ENCODE data around the gene ZFR2.
"Not testable (repeated sequence)": the region's sequence is repeated elsewhere in the genome, so short reads cannot be mapped to it uniquely, and the experiment has no call there.

The ZFR2 gene

DNA sequence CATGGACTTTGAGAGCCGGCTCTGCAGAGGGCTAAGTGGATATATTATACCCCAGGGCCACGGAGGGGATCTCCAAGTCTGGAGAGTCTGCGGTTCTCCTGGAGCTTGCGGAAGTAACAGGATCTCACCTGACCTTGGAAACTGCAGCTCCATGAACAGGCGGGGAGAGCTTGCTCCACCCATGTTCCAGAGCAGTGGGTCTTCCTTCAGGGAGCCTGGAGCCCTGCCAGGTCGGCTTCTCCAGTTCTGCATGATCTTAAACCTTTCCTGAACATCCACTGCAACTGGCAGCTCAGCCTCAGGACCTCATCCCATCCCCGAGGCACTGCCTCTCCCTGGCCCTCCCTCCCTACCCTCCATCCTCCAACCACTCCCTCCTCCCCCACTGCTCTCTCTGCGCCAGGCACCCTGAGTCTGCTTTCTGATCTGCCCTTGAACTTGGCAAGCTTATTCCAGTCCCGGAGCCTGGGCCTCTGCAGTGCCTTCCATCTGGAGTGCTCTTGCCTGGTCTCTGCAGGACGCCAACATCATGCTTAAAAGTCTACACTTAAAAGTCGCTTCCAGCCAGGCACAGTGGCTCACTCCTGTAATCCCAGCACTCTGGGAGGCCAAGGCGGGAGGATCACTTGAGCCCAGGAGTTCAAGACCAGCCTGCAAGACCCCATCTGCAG, 24.8 kb upstream of the ZFR2 start:
- TF ChIP-seq, protein P1, sequence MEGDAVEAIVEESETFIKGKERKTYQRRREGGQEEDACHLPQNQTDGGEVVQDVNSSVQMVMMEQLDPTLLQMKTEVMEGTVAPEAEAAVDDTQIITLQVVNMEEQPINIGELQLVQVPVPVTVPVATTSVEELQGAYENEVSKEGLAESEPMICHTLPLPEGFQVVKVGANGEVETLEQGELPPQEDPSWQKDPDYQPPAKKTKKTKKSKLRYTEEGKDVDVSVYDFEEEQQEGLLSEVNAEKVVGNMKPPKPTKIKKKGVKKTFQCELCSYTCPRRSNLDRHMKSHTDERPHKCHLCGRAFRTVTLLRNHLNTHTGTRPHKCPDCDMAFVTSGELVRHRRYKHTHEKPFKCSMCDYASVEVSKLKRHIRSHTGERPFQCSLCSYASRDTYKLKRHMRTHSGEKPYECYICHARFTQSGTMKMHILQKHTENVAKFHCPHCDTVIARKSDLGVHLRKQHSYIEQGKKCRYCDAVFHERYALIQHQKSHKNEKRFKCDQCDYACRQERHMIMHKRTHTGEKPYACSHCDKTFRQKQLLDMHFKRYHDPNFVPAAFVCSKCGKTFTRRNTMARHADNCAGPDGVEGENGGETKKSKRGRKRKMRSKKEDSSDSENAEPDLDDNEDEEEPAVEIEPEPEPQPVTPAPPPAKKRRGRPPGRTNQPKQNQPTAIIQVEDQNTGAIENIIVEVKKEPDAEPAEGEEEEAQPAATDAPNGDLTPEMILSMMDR (IDR thresholded peaks at IDR 0.05; ENCODE audit: low read depth, low read length): no peak
- H3K4me3 ChIP-seq (ENCODE audit: low read depth, low read length): no peak overlapping the region
- no peak for DNase-seq (ENCODE audit: low read depth, low spot score)

DNA sequence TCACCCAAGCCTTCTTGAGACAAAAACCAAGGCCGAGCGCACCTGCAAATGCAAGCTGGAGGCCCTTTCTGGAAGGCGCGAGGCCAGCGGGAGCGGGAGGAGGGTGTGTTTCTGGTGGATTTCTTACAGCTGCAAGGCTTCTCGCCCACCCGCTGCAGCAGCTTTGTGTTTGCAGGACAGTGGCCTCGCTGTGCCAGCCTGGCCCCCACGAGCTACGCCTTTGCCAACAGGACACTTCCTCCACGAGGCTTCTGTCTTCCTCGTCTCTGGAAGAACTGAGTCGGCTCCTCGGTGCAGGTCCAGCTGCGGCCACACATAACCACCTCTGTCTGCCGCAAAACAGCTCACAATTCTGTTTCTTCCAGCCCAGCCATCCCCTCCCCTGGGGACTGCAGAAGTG, 21.8 kb upstream of the ZFR2 start:
- DNase-seq (ENCODE audit: low read depth, low spot score): no peak
- H3K4me3 ChIP-seq (ENCODE audit: low read depth, low read length): no peak overlapping the region
- in situ Hi-C loops (cut with HindIII; ENCODE audit: low sequenced_read_pairs): no loop called here
- TF ChIP-seq, protein P1 (IDR thresholded peaks at IDR 0.05; ENCODE audit: low read depth, low read length): no peak

More for the DNA sequence above, 24.8 kb upstream of the ZFR2 start:
- in situ Hi-C loops (cut with HindIII; ENCODE audit: low sequenced_read_pairs): no loop called here

DNA sequence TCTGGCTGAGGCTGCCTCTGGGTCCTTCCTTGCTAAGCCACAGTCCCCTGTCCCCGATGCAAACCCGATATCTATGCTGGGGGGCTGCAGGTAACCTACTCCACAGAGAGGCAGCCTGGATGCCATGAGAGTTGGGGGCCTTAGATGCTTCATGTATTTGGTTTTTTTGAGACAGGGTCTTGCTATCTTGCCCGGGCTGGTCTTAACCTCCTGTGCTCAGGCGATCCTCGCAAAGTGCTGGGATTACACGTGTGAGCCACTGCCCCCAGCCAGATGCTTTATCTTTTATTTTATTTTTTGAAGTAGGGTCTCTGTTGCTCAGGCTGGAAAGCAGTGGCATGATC, 13.2 kb upstream of the ZFR2 start:
- in situ Hi-C loops (cut with HindIII; ENCODE audit: low sequenced_read_pairs): no loop called here
- TF ChIP-seq, protein P1 (IDR thresholded peaks at IDR 0.05; ENCODE audit: low read depth, low read length): no peak
- H3K4me3 ChIP-seq (ENCODE audit: low read depth, low read length): no peak overlapping the region
- no peak for DNase-seq (ENCODE audit: low read depth, low spot score)

DNA sequence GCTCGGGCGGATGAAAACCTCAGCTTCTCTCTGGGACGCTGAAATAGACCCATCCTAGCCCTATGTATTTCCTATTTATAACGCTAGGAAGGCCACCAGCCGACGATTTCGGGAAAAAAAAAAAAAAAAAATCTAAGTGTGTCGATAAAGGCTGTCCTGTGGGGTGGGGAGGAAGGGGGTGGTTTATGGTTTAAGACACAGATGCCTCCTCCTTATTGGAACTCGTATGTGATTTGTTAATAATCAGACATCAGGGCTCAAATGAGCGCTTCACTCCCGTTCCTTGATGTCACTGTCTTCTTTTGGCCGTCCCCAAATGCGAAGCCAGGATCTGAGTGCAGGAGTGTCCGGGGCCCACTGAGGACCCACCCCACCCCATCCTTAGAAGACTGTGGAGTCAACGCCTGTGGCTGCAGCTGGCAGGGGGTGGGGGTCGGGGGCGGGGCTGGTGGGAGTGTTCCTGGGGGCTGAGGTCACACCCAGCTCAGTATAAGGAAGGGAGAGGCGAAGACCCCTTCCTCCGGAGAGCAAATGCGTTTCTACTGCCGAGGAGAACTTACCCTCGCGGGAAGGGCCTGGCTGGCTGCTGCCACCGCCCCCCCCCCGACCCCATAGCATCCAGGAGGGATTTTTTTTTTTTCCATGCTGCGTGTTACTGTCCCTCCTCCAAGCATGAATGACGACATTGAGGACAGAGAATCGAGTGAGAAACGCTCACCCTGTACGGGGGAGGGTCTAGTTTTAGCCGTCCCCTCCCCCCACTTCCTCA, 12.6 kb upstream of the ZFR2 start:
- no peak for DNase-seq (ENCODE audit: low read depth, low spot score)

DNA sequence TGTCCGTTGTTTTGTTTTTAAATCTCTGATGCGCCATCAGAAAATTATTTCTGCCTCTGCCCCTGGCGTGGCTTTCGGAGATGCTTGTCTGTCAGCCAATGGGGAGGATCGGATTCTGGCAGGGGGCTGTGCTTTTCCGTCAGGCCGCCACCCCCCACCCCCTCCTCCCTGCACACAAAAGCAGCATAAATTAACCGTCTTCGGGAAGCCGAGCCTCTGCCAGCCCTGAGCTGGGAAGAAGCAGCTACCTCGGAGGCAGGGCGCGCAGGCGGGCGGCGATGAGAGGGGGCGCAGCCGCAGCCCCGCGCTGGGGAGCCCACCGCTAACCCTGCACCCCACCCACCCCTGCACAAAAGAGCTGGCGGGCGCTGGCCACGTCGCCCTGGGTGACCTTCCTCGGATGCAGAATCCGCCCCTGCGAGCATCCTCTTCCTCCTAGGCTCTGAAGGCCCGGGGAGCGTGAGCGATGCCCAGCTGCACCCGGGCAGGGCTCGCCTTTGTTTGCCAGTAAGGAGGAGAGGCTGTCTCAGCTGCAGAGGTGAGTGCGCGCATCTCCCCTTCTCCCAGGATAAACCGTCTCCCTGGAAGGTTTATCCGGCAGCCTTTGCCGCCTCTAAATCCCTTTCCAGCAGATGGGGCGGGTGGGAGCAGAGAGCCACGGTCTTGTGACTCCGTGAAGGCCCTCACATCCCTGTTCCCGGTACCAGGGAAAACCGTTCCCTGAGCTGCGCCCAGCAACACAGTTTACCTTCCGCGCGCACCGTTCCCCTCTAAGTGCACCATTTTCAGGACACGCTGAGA, 11.8 kb upstream of the ZFR2 start, which contains the start of gene ATCAY:
TSS of gene ATCAY (plus strand) at position 215 of the 801 bp plus-strand sequence. CDS start 5,083 bp downstream, outside the sequence.
- TF ChIP-seq, protein P1 (IDR thresholded peaks at IDR 0.05; ENCODE audit: low read depth, low read length): no peak
- in situ Hi-C loops (cut with HindIII; ENCODE audit: low sequenced_read_pairs): no loop called here
- DNase-seq (ENCODE audit: low read depth, low spot score): no peak
- no peak within 1 kb of the TSS for H3K4me3 ChIP-seq (ENCODE audit: low read depth, low read length)

More for the DNA sequence above, 12.6 kb upstream of the ZFR2 start:
- TF ChIP-seq, protein P1 (IDR thresholded peaks at IDR 0.05; ENCODE audit: low read depth, low read length): no peak
- in situ Hi-C loops (cut with HindIII; ENCODE audit: low sequenced_read_pairs): no loop called here
- H3K4me3 ChIP-seq (ENCODE audit: low read depth, low read length): no peak overlapping the region

DNA sequence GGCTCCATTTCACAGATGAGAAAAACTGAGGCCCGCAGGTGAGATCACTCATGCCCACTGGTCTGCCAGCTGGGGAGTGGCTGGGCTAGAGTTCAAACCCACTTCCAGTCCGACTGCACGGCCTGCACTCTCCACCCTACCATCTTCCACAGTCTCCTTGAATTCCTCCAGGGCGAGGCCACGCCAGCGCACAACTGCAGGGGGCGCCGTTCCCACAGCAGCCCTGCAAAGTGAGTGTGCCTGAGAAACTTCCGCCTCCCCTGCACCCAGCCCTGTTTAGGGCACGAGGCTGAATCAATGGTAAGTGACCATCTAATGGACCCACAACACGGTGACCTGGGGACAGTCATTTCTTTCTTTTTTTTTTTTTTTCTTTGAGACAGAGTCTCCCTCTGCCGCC, 10.8 kb upstream of the ZFR2 start:
- H3K4me3 ChIP-seq (ENCODE audit: low read depth, low read length): no peak overlapping the region
- TF ChIP-seq, protein P1 (IDR thresholded peaks at IDR 0.05; ENCODE audit: low read depth, low read length): no peak
- in situ Hi-C loops (cut with HindIII; ENCODE audit: low sequenced_read_pairs): no loop called here
- no peak for DNase-seq (ENCODE audit: low read depth, low spot score)

DNA sequence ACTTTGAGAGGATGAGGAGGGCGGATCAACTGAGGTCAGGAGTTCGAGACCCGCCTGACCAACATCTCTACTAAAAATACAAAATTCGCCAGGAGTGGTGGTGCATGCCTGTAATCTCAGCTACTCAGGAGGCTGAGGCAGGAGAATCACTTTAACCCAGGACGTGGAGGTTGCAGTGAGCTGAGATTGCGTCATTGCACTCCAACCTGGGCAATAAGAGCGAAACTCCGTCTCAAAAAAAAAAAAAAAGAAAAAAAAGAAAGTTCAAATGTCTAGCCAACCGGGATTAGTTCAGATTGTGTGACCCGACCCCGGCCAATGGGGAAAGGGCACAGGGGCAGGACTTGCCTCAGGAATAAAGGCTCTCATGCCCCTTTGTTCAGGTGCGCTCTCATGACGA, 5.9 kb upstream of the ZFR2 start:
- H3K4me3 ChIP-seq (ENCODE audit: low read depth, low read length); DNase-seq (ENCODE audit: low read depth, low spot score); in situ Hi-C loops (cut with HindIII; ENCODE audit: low sequenced_read_pairs): not testable (repeated sequence)
